ENCODE data around the gene POLR1C.
"Not testable (repeated sequence)": the region's sequence is repeated elsewhere in the genome, so short reads cannot be mapped to it uniquely, and the experiment has no call there.

The POLR1C gene

DNA sequence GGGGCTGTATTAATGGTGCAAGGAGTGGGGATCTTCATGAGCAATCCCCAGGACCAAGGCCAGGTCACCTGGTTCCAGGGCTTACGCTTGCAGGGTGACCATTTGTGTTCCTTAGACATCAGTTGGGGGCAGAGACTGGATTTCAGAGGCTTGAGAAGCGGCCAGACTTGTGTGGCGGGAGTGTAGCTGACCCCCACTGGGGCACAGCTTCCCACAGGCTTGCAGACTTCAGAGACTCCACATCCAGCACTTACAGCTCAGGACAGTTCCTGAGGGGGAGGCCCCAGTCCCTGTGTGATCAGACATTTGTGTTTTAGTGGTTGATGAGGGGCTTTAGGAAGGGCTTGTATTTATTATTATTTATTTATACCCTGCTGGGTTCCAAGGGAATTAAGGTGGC, 24.2 kb upstream of the POLR1C start:
- no peak overlapping the region for H3K4me3 ChIP-seq (ENCODE audit: low read depth, low read length)

DNA sequence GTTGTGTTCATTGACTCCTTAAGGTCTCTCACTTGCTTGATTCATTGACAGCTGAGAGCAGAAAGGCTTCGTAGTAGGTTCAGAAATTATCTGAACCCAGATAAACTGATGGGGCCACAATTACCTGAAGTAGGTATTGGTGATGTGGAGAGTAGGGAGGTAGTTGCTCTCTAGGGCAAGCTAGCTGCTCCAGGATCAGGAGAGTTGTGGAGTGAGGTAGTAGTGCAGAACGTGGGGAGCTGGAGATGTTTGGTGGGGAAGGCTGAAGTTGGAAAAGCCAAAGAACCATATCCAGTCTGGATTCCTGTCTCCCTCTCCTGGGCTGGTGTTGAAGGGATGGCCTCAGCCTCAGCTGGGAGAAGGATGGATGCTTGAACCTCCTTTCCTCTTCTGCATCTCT, 23.7 kb upstream of the POLR1C start:
- H3K4me3 ChIP-seq (ENCODE audit: low read depth, low read length), result no peak overlapping the region

DNA sequence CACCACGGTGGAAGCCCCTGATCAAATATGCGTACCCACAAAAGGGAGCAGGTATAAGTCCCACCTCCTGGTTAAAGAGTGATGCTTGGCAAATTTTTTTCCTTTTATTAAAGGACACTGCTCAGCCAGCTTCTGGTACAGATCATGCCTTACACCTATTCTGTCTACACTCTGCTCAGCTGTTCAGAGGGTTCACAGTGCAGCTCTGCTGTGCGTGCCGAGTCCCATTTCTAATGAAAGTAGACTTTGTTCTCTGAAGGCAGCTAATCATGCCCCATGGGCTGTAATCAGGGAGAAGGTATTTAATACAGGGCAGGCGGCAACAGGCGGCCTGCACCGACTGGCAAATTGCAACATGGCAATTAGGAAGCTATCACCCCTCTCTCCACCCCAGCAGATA, 23.1 kb upstream of the POLR1C start:
- H3K4me3 ChIP-seq (ENCODE audit: low read depth, low read length), result no peak overlapping the region

DNA sequence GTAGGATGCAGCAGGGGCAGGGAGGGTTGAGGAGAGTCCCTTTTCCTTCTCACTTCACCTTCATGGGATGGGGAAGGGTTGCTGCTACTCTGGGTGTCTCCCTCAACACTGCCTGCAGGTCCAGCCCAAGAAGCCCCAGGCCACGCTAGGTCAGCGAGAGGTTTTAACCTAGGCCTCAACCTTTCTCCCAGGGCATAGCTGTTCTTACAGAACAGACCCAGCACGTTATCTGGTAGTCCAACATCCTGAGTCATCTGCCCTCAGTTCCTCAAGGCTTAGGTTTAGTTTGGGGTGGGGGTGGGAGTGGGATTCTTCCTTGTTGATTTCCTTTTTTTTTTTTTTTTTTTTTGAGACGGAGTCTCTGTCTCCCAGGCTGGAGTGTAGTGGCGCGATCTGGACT, 22.6 kb upstream of the POLR1C start:
- H3K4me3 ChIP-seq (ENCODE audit: low read depth, low read length), result no peak overlapping the region

DNA sequence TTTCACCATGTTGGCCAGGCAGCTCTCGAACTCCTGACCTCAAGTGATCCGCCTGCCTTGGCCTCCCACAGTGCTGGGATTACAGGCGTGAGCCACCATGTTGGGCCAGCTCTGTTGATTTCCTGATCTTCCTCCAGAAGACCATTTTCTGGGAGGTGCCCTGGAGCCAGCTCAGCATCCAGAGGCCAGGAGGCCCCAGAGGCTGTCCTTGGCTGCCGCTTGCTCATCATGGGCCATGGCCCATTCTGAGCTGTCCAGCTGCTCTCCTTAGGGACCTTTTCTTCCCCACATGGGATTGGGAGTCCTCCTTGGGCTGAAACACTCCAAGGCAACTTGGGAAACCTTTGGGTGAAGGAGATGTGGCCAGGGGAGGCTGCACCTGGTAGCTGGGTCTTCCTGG, 22.1 kb upstream of the POLR1C start:
- no peak overlapping the region for H3K4me3 ChIP-seq (ENCODE audit: low read depth, low read length)

DNA sequence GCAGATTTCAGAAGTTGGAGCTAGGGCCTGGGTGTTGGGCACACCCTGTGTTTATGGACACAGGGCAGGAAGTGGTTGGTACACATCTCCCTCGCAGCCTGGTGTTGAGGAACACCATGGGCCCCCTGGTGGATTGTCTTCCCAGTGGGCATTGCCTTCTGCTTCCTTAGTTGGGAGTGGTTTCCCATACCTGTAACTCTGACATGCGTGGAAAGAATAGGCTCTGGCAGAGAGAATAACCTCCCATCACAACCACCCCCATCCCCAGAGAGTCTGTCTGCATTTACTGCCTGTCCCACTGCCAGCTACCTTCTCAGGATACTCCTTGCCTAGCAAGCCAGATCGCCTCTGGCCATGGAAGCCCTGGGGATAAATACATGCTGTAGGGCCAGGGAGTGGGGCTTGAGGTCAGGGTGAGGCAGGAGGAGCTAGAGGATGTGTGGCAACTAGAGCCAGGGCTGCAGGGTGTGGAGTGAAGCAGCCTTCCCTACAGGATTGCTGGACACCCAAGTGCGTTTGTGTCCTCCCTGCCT, 21.4 kb upstream of the POLR1C start:
- no peak overlapping the region for H3K4me3 ChIP-seq (ENCODE audit: low read depth, low read length)

DNA sequence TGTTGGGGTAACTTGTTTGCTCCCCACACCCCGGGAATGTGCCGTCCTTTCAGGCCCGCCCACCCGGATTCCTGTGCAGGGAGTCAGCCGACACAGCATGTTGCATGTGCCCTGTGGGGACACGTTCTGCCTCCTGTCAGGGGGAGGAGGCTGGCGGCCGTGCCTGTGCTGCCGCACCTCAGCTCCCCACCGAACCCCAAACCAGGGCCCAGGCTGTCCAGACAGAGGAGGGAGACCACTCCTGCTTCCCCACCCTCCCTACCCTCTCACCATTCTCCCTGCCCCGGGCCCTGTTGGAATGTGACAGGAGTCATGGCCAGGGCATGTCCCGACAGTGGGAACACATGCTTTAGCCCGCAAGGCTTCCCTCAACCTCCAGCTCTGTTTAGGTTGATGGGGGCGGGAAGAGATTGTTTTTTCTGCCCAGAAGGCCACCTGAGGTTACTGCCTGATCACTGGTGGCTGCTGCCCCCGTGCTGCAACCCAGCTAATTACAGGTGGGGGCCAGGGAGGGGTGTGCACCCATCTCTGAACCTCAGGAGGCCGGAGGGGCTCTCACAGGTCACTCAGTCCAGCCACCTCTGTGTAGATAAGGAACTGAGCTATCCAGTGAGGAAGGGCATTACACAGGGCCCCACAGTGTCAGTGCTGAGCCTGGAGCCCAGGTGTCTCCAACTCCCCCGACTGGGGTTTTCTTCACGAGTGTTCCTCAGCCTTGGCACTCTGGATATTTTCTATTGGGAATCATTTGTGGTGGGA, 20.3 kb upstream of the POLR1C start:
- H3K4me3 ChIP-seq (ENCODE audit: low read depth, low read length), result no peak overlapping the region

DNA sequence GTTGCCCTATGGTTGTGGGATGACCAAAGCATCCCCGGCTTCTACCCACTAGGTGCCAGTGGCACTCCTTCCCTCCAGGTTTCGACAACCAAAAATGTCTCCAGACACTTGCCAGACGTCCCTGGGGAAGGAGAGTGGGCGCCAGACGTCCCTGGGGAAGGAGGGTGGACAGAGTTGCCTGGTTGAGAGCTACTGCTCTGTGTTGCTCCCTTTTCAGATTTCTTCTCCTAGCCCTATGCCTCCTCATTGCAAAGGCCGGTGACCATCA, 19.8 kb upstream of the POLR1C start:
- no peak overlapping the region for H3K4me3 ChIP-seq (ENCODE audit: low read depth, low read length)

DNA sequence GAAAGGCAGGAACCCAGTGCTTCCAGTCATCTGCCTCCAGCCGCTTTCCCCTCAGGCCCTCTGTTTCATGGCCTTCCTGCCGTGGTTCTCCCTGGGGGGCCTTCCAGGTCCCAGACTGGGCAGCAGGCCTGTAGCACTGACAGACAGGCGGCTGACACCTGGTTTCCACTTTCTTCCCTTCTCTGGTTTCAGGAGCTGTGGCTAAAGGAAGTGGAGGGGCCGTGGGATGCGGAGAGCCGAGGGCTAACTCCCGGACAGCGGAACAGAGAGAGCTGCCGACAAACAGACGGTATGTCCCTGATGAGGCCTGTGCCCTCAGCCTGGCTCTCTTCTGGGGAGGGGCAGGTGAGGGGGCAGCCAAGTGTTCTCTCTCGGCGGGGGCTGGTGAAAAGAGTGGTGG, 19.2 kb upstream of the POLR1C start:
- H3K4me3 ChIP-seq (ENCODE audit: low read depth, low read length), result no peak overlapping the region

DNA sequence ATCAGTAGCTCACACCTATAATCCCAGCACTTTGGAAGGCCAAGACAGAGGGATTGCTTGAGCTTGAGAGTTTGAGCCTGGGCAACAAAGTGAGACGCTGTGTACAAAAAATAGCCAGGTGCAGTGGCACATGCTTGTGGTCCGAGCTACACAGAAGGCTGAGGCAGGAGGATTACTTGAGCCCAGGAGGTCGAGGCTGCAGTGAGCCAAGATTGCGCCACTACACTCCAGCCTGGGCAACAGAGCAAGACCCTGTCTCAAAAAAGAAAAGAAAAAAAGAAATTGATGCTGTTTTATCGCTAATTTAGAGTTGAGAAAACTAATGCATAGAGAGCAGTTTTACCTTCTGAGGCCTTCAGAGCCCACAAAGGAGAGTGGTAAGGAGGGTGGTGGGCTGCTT, 18.6 kb upstream of the POLR1C start:
- H3K4me3 ChIP-seq (ENCODE audit: low read depth, low read length), result not testable (repeated sequence)

DNA sequence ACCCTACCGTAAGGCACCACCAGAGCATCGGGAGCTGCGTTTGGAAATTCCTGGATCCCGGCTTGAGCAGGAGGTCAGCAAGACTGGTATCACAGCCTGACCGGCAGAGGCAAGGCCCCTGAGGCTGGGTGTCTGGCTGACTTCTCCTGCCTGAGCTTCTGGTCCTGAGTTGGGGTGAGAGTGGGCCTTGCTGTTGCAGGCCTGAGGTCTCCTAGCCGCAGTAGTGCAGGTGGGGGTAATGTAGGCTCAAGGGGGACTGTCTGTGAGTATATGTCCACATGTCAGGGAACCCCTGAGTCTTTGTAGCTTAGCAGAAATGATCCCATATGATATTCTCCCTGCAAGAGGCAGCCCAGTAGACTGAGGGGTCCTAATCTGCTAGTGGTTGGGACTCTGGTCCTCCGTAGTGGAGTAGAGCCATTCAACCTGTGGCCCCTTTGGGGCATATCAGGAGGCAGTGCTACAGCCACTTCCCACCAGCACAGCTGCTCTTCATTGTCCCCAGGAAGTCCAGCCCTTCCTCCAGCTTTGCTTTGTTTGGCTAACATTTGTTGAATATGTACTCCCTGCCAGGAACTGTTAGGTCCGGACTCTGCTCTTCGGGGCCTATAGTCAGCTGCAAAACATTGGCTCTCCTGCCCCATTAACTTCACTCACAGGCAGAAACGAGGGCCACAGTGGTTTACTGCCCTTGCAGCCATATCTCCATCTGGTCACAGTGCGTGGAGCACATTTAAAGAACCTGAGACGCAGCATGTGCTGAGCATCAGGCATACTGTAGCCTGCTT, 17.7 kb upstream of the POLR1C start:
- no peak overlapping the region for H3K4me3 ChIP-seq (ENCODE audit: low read depth, low read length)

DNA sequence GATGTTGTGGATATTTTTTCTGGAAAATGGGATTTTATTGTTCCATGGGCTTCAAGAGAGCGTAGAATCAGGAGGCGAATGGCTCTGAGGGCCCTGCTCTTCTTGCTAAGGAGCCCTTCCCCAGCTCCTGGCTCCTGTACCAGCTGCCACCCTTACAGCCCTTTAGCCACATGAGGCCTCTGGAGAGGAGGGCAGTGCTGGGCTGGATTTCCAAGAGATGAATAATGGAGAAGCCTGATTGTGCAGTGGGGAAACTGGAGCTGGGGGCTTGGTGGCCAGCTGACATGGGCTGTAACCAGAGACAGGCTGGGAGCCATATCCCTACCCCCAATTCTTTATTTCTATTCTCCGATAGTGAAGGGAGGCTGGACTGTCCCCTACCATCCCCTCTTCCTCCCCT, 16.0 kb upstream of the POLR1C start:
- H3K4me3 ChIP-seq (ENCODE audit: low read depth, low read length), result no peak overlapping the region

DNA sequence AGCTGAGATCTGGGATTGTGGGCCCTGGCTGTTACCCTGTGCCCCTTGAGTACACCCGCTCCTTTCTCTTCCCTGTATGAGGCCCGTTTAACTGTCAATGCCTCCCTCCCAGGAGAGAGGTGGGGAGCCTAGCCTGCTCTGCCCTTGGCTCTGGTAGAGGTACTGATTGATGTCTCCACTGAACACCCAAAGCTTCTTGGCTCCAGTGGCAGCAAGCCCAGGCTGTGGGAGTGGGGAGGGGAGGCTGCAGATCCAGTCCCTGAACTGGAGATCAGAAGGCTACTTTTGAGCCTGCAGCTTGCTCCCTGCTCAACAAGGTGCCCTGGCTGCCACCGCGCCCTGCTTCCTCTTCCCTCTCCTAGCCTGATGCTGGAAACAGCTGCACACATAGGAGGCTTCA, 14.2 kb upstream of the POLR1C start:
- no peak overlapping the region for H3K4me3 ChIP-seq (ENCODE audit: low read depth, low read length)

DNA sequence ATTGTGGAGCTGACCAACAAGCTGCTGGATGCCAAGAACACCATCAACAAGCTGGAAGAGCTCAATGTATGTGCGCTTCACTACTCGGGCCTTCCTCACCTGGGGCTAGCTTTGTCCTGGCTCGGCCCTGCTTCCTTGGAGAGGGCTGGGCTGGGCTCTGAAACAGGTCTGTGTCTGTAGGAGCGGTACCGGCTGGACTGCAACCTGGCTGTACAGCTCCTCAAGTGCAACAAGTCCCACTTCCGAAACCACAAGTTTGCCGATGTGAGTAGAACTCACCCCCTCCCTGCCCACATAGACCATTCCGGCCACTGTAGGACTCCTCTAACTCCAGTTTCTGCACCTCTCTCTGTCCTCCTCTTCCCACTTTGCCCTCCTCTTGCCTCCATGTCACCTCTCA, 13.4 kb upstream of the POLR1C start:
- no peak overlapping the region for H3K4me3 ChIP-seq (ENCODE audit: low read depth, low read length)

DNA sequence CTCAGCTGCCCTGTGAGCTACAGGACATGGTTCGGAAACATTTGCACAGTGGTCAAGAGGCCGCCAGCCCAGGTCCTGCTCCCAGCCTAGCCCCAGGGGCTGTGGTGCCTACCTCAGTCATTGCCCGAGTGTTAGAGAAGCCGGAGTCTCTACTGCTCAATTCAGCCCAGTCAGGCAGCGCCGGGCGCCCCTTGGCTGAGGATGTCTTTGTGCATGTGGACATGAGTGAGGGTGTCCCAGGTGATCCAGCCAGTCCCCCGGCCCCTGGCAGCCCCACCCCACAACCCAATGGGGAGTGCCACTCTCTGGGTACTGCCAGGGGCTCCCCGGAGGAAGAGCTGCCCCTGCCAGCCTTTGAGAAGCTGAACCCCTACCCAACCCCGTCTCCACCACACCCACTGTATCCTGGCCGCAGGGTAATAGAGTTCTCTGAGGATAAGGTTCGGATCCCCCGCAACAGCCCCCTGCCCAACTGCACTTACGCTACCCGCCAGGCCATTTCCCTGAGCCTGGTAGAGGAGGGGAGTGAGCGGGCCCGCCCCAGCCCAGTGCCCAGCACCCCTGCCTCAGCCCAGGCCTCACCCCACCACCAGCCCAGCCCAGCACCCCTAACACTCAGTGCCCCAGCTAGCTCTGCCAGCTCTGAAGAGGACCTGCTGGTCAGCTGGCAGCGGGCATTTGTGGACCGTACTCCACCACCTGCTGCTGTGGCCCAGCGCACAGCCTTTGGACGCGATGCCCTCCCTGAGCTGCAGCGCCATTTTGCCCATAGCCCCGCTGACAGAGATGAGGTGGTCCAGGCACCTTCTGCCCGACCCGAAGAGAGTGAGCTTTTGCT, 11.9 kb upstream of the POLR1C start:
- no peak overlapping the region for H3K4me3 ChIP-seq (ENCODE audit: low read depth, low read length)

DNA sequence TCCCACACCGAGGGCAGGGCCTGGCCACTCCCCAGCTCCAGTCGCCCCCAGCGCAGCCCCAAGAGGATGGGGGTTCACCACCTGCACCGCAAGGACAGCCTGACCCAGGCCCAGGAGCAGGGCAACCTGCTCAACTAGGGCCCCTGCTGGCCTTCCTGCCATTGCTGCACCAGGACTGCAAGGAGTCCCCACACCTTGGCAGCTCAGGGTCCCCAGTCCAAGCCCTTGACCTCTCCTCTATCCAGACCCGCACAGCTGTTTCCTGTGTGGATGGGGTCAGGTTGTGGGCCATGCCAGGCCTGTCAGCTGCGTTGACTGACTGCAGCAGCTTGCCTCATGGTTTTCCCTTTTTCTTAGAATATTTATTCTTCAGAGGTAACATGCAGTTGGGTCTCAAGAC, 11.2 kb upstream of the POLR1C start:
- no peak overlapping the region for H3K4me3 ChIP-seq (ENCODE audit: low read depth, low read length)

DNA sequence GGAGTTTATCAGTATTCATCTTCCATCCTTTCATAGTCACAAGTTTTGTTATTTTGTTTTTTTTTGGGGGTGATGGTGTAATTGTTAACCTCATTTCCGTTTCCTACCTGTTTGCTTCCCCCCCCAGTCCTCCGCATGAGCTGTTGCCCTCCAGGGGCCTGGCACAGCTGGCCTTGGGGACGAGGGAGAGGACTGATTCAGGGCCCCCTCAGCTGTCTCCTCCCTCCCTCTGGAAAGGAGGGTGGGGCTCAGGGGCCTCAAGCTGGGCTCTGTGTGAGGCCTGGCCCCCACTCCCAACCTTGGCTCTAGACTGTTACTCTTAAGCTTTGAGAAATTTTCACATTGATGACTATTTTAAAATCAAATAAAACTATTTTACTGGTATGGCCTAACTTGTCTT, 10.7 kb upstream of the POLR1C start:
- no peak overlapping the region for H3K4me3 ChIP-seq (ENCODE audit: low read depth, low read length)

DNA sequence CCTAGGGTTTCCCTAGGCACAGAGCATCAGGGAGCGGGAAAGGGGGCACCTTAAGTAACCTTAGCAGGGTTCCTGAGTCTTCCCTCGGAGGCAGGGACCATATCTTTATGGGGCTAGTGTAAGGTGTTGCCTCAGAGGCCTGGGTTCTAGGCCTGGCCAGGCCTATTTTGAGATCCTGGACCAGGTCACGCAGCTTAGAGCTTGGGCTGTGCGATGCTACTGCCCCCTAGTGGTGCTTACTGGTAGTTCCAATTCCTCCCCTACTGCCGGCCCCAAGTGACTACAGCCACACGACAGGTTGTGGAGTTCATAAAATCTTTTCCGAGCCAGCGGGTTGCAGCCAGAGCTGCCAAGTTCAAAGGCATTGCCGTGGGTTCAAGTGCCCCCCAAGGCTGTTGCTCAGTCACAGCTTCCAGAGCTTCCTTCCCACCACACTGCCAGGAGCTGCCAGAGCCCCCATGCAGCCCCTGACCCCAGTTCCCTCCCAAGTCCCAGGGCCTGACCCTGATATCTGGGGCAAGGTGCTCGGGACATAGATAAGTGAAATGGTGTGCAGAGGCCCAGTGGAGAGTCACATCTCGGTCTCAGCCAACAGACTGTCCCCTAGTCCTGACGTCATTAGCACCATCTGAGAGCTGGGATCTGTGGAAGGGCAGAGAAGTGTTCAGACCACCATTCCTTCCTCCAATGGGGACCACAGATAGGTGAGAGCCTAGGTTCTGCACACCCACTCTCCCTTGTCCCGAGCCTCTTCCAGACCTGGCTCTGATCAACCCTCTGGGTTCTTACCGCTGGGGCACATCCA, 10.0 kb upstream of the POLR1C start:
- no peak overlapping the region for H3K4me3 ChIP-seq (ENCODE audit: low read depth, low read length)

DNA sequence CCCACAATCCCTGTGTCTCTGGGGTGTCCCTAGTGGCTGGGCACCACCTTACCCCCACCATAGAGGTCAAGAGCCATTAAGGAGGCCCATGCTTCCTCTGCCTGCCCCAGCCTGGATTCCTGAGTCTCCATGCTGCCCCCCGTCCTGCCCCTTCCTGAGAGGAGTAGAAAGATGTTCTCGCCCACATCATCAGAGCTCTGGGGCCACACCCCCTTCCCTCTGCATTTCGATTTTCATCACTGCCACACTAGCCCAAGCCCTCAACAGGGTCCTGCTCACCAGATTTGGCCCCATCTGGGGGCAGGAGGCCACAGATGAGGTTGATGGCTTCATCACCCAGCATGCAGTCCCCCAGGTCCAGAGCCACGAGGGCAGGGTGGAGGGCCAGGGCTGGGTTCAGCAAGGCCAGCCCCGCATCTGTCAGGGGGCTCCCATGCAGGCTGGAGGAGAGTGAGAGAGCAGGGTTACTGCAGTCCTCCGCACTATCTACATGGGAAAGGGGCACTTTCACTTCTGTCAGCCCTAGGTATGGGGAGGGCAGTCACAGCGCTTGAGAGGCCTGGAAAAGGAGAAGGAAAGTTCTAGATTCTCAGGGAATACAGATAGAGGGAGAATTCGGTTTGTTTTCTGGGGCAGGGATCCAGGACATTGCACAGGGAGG, 8.3 kb upstream of the POLR1C start:
- H3K4me3 ChIP-seq (ENCODE audit: low read depth, low read length), result no peak overlapping the region
